ENCODE data around the gene FHL1. TPM values are rescaled to one million over a fixed set of nuclear protein-coding genes. Genes with fewer than 3 reads are reported as not detected.
A peak's percentile ranks its signal among the peaks of the same experiment; 100 is the strongest.

Gene FHL1
- total and polyA plus RNA-seq, 2 of the 4 experiments (the other 2 are of a cell fraction), result 69.4 to 72.9 TPM

GRCh38 chrX:136220951-136221350, 73.6 kb downstream of the FHL1 start:
- no TSS peak for BruUV-seq (replicated peaks)
- H3K79me1 ChIP-seq (ENCODE audit: low read depth in 1 of 2, low read length in 2 of 2), result no peaks in the 10 kb centered on the region
- no peaks in the 10 kb centered on the region for H3K9me3 ChIP-seq (ENCODE audit: control insufficient read depth, insufficient read depth, low read length)
- in situ Hi-C loops (cut with MboI; ENCODE audit: low sequenced_read_pairs) (no loop called here), intact Hi-C loops (cut with micrococcal nuclease) (no loop called here), dilution Hi-C loops (cut with HindIII; ENCODE audit: low sequenced_read_pairs, unreplicated experiment) (no loop called here)
- H4K91ac ChIP-seq (ENCODE audit: insufficient read depth, low read depth, low read length), result no peak overlapping the region
- no peak overlapping the region for H4K5ac ChIP-seq (ENCODE audit: low read depth, low read length)
- no peak overlapping the region for H3K18ac ChIP-seq (ENCODE audit: low read depth, low read length)
- peak overlapping the region; percentile 64; the same call in 1 of the 2 replicates for H2AK5ac ChIP-seq (ENCODE audit: low read depth, low read length)
- H3K23ac ChIP-seq (ENCODE audit: low read depth, low read length), result peak overlapping the region; percentile 38; the same call in 1 of the 2 replicates
- no peaks in the 10 kb centered on the region for H3K4me1 ChIP-seq (ENCODE audit: control insufficient read depth, insufficient read depth, low read length)
- H3K14ac ChIP-seq (replicated peaks; ENCODE audit: low read depth, low read length), result 0 out of 2 replicates have a peak overlapping the region, but pooled peaks have one; percentile 9
- peaks cover 3% of the 10 kb centered on the region; the same call in 1 of the 2 replicates for H3K9me1 ChIP-seq (ENCODE audit: insufficient read depth, low read length)
- no peak overlapping the region for H3K56ac ChIP-seq (ENCODE audit: extremely low read depth, insufficient read depth, low read length)
- H3K27me3 ChIP-seq (ENCODE audit: control insufficient read depth, insufficient read depth, low read length), result no peaks in the 10 kb centered on the region
- no peak overlapping the region for H4K8ac ChIP-seq (ENCODE audit: low read depth in 2 of 2, low read length in 2 of 2)
- no peak overlapping the region for H3K4me2 ChIP-seq (ENCODE audit: low read depth, low read length)
- no peak overlapping the region for H2AK9ac ChIP-seq (replicated peaks; ENCODE audit: low read depth, low read length, poor library complexity)
- H2AFZ ChIP-seq (replicated peaks; ENCODE audit: low read length, poor library complexity), result no peak overlapping the region
- H3K4ac ChIP-seq (ENCODE audit: low read depth, low read length), result no peak overlapping the region
- no peaks in the 10 kb centered on the region for H4K20me1 ChIP-seq (ENCODE audit: insufficient read depth, low read length)
- no peak overlapping the region for H2BK5ac ChIP-seq (ENCODE audit: low read depth, low read length, poor library complexity, severe bottlenecking)
- ChIA-PET POLR2A (ENCODE audit: unreplicated experiment) (no interaction called here), CTCF (no interaction called here)
- H3K27ac ChIP-seq (ENCODE audit: insufficient read depth, low read length), result no peak overlapping the region
- TF ChIP-seq CTCF (conservative IDR thresholded peaks at IDR 0.05; ENCODE audit: low read depth, low read length), result no peak
- 55% methylated on average over 2 of the region's 3 CpGs; no CpG with 5 or more reads in 1 of the 2 experiments for WGBS, 2 experiments (ENCODE audit: extremely low coverage in 2 of 2, insufficient read length in 1 of 2)
- peaks cover 14% of the 10 kb centered on the region for H3K36me3 ChIP-seq (ENCODE audit: control insufficient read depth, insufficient read depth, low read length)
- H2BK15ac ChIP-seq (ENCODE audit: low read depth, low read length), result no peak overlapping the region
- no peak overlapping the region for H3K9ac ChIP-seq (ENCODE audit: low read depth, low read length)
- ATAC-seq (ENCODE audit: low read depth), result no peak
- no peak overlapping the region for H3K4me3 ChIP-seq (ENCODE audit: insufficient read depth, low read depth, low read length)
- 0 out of 2 replicates have a peak overlapping the region, but pooled peaks have one; percentile 33 for H2BK20ac ChIP-seq (ENCODE audit: low read depth, low read length)
- H2BK120ac ChIP-seq (ENCODE audit: low read depth, low read length), result no peak overlapping the region
- DNase-seq, result no peak
